Astrocyte (in vitro differentiated cells and primary cell): ENCODE results near the gene KIRREL3.

Experiments
- EZH2 ChIP-seq: IDR thresholded peaks from 2 replicates; pipeline ENCODE4 v1.6.1; 2012; ENCODE audit warnings: mild to moderate bottlenecking, low read length, inconsistent platforms; ENCODE audit not compliant: insufficient read depth
- TF ChIP-seq, protein P1 (sequence below): IDR thresholded peaks from 2 replicates; pipeline ENCODE4 v1.5.1; 2011; ENCODE audit warnings: low read depth, mild to moderate bottlenecking, inconsistent platforms, low read length, moderate library complexity; ENCODE audit not compliant: insufficient read depth

DNA sequence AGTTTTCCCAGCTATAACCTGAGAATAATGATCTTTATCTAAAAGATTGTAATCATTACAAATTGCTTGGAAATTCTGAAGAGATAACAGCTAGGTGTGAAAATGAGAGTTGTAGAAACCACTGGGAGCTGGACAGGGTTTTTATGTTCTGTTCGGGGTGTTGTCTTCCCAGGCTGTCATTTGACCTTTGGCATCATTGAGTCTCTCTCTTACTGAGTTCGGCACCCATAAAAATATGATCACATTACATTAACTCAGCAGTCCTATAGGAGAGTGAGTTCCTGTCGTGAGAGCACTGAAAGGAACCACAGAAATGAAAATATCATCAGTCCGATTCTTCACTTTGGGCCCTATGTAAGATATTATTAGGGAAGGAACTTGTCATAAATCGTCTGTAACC lies 29.3 kb downstream of the KIRREL3 start:
- TF ChIP-seq, protein P1, sequence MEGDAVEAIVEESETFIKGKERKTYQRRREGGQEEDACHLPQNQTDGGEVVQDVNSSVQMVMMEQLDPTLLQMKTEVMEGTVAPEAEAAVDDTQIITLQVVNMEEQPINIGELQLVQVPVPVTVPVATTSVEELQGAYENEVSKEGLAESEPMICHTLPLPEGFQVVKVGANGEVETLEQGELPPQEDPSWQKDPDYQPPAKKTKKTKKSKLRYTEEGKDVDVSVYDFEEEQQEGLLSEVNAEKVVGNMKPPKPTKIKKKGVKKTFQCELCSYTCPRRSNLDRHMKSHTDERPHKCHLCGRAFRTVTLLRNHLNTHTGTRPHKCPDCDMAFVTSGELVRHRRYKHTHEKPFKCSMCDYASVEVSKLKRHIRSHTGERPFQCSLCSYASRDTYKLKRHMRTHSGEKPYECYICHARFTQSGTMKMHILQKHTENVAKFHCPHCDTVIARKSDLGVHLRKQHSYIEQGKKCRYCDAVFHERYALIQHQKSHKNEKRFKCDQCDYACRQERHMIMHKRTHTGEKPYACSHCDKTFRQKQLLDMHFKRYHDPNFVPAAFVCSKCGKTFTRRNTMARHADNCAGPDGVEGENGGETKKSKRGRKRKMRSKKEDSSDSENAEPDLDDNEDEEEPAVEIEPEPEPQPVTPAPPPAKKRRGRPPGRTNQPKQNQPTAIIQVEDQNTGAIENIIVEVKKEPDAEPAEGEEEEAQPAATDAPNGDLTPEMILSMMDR = no peak
- no peak for TF ChIP-seq EZH2
